Measurements from ENCODE around the gene CCZ1B. TPM values are rescaled to one million over a fixed set of nuclear protein-coding genes. Genes with fewer than 3 reads are reported as not detected.
"Not testable (repeated sequence)": the region's sequence is repeated elsewhere in the genome, so short reads cannot be mapped to it uniquely, and the experiment has no call there.

The CCZ1B gene
- total and polyA plus RNA-seq, 3 experiments from 2014 or later, result 34.4 to 60.5 (median 52.2) TPM

DNA sequence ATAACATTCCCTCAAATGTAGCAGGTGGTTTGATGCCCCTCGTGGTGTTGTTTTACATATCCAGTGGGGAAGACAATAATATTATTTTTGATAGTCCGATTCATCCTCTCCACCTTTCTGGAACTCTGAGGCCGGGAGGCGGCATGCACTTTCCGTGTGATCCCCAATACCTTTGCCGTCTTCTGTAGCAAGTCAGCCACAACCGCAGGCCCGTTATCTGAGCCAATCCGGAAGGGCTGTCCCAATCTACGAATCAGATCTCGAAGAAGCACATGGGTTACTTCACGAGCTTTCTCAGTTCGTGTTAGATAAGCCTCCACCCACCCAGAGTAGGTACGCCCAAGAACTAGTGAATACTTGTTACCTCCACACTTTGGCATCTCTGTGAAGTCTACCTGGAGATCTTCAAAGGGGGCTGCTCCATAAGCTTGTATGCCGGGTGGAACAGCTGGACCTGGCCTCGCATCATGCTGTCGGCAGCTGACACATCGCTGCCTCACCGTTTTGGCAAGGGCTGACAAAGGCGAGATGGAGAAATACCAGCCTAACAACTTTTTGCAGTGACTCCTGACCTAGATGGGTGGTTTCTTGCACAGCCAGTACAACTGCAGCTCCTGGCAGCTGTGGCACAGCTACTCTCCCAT lies 16.3 kb upstream of the CCZ1B start:
- H3K4me3 ChIP-seq (ENCODE audit: low read length); CTCF ChIA-PET; H3K9me3 Mint-ChIP-seq; H3K27ac ChIP-seq (ENCODE audit: low read depth, low read length); H3K4me1 ChIP-seq (ENCODE audit: insufficient read depth, low read length); H3K36me3 ChIP-seq (ENCODE audit: insufficient read depth, low read length); H3K4me1 Mint-ChIP-seq; H3K9me3 ChIP-seq (ENCODE audit: low read length); DNase-seq; POLR2A ChIA-PET; H3K4me3 Mint-ChIP-seq; H3K36me3 Mint-ChIP-seq; H3K27me3 ChIP-seq (ENCODE audit: insufficient read depth, low read length, poor library complexity, severe bottlenecking); H3K27ac Mint-ChIP-seq: not testable (repeated sequence)
- peaks cover 17 to 70% of the 10 kb centered on the region in 2 donors for H3K27me3 Mint-ChIP-seq

DNA sequence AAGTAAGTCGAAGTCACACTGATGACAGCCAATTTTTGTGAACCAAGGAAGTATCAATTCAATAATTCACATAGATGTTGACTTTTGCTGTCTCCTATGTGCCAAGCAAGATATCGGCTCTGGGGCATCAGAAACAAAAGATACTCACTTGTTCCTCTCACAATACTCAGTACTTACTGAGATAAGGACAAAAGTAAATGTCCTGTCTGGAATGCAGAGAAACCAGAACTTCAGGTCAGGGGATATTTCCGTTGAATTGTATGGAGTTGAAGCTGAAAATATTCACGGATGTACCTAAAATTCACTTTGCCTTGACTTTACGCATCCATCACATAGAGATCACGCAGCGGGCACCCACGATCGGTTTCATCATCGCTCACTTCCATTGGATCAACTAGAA lies 11.0 kb upstream of the CCZ1B start:
- H3K4me1 ChIP-seq (ENCODE audit: insufficient read depth, low read length); CTCF ChIA-PET; H3K4me3 ChIP-seq (ENCODE audit: low read length); H3K27me3 ChIP-seq (ENCODE audit: insufficient read depth, low read length, poor library complexity, severe bottlenecking); POLR2A ChIA-PET; H3K9me3 ChIP-seq (ENCODE audit: low read length); H3K27ac ChIP-seq (ENCODE audit: low read depth, low read length); H3K36me3 ChIP-seq (ENCODE audit: insufficient read depth, low read length); DNase-seq; H3K36me3 Mint-ChIP-seq; H3K4me1 Mint-ChIP-seq; H3K4me3 Mint-ChIP-seq; H3K9me3 Mint-ChIP-seq: not testable (repeated sequence)
- Mint-ChIP-seq H3K27me3 (peaks cover 17 to 63% of the 10 kb centered on the region in 2 donors), H3K27ac (peak overlapping the region in 1 of 8 donors; percentile 10)

DNA sequence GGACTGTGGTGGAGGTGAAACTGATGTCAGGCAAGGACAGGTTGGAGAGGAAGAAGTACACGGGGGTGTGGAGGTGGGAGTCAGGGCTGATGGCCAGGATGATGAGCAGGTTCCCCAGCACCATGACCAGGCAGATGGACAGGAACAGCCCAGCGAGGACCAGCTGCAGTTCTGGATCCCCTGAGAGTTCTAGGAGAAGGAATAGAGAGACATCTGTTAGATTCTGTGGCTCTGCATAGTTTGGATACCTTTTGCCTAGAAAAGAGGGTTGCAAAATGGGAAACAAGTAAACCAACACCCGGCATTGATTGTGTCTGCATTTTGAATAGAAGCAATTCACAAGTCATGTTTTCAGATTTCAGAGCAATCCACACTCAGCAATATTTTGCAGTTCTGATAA lies 9.4 kb upstream of the CCZ1B start:
- H3K9me3 ChIP-seq (ENCODE audit: low read length); H3K27ac ChIP-seq (ENCODE audit: low read depth, low read length); H3K4me1 Mint-ChIP-seq; H3K4me1 ChIP-seq (ENCODE audit: insufficient read depth, low read length); H3K36me3 ChIP-seq (ENCODE audit: insufficient read depth, low read length); H3K27me3 ChIP-seq (ENCODE audit: insufficient read depth, low read length, poor library complexity, severe bottlenecking); CTCF ChIA-PET; H3K36me3 Mint-ChIP-seq; DNase-seq; POLR2A ChIA-PET; H3K27ac Mint-ChIP-seq; H3K4me3 Mint-ChIP-seq; H3K4me3 ChIP-seq (ENCODE audit: low read length); H3K9me3 Mint-ChIP-seq: not testable (repeated sequence)
- H3K27me3 Mint-ChIP-seq, result peaks cover 21 to 55% of the 10 kb centered on the region in 2 donors

DNA sequence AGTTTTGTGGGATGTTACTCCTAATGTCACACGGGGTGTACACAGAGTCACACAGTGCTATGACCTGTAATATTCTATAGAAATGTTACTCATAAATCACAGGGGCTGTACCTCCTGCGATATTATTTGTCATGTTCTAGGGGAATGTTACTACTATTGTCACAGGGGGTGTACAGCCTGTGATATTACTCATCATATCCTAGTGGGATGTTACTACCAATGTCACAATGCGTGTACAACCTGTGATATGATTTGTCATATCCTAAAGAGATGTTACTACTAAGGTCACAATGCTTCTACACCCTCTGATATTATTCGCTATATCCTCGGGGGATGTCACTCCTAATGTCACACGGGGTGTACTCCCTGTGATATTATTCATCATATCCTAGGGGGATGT lies 7.6 kb upstream of the CCZ1B start:
- ChIA-PET CTCF (no interaction called here), POLR2A (no interaction called here)
- H3K36me3 ChIP-seq (ENCODE audit: insufficient read depth, low read length), result no peaks in the 10 kb centered on the region
- no peaks in the 10 kb centered on the region for H3K9me3 ChIP-seq (ENCODE audit: low read length)
- peaks cover 15 to 51% of the 10 kb centered on the region in 2 donors for H3K27me3 Mint-ChIP-seq
- H3K4me1 ChIP-seq (ENCODE audit: insufficient read depth, low read length), result no peaks in the 10 kb centered on the region
- no peaks in the 10 kb centered on the region for H3K4me1 Mint-ChIP-seq
- no peak overlapping the region for H3K4me3 Mint-ChIP-seq
- H3K36me3 Mint-ChIP-seq, result no peaks in the 10 kb centered on the region
- no peak for DNase-seq
- no peak overlapping the region for H3K27ac ChIP-seq (ENCODE audit: low read depth, low read length)
- no peaks in the 10 kb centered on the region for H3K27me3 ChIP-seq (ENCODE audit: insufficient read depth, low read length, poor library complexity, severe bottlenecking)
- no peak overlapping the region for H3K4me3 ChIP-seq (ENCODE audit: low read length)
- H3K27ac Mint-ChIP-seq, result no peak overlapping the region
- H3K9me3 Mint-ChIP-seq, result no peaks in the 10 kb centered on the region

DNA sequence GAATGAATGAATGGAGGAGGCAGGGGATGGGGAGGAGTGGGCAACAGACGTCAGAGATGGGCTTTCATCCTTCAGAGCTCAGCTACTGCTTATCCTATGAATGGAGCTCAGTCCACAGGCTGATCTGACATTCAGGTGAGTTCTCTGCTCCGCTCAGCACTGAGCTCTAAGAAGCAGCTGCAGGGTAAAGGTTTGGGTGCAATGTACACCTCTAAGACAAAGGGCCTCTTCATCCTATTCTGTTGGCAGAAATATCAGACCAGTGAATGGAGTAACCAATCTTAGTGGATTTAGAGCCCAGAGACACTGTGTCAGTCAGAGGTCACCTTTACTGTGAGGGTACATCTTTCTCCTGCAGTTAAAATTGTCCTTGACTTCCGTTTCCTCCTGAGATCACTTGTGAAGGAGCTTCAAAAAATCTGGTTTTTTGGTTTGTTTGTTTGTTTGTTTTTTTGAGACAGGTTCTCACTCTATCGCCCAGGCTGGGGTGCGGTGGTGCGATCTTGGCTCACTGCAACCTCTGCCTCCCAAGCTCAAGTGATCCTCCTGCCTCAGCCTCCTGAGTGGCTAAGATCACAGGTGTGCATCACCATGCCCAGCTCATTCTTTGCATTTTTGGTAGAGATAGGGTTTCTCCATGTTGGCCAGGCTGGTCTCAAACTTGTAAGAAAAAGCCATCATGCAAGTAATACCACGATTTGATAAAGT lies 5.1 kb upstream of the CCZ1B start:
- no peaks in the 10 kb centered on the region for H3K9me3 ChIP-seq (ENCODE audit: low read length)
- H3K27ac ChIP-seq (ENCODE audit: low read depth, low read length), result no peak overlapping the region
- H3K36me3 ChIP-seq (ENCODE audit: insufficient read depth, low read length), result no peaks in the 10 kb centered on the region
- peaks cover 0 to 1% (median 0%) of the 10 kb centered on the region in 3 donors for H3K36me3 Mint-ChIP-seq
- ChIA-PET CTCF (interaction anchor here (1.7 kb wide), 1 partner anchor 315 kb away, joined by 5 read pairs; no protein-coding TSS in a partner anchor), POLR2A (no interaction called here)
- no peak overlapping the region for H3K27ac Mint-ChIP-seq
- peaks cover 1 to 2% (median 2%) of the 10 kb centered on the region in 3 donors for H3K4me1 Mint-ChIP-seq
- H3K4me1 ChIP-seq (ENCODE audit: insufficient read depth, low read length), result no peaks in the 10 kb centered on the region
- H3K4me3 ChIP-seq (ENCODE audit: low read length), result no peak overlapping the region
- peaks cover 0 to 2% (median 0%) of the 10 kb centered on the region in 5 donors for H3K9me3 Mint-ChIP-seq
- H3K4me3 Mint-ChIP-seq, result no peak overlapping the region
- DNase-seq, result no peak
- H3K27me3 ChIP-seq (ENCODE audit: insufficient read depth, low read length, poor library complexity, severe bottlenecking), result no peaks in the 10 kb centered on the region
- H3K27me3 Mint-ChIP-seq, result peaks cover 13 to 42% of the 10 kb centered on the region in 2 donors

DNA sequence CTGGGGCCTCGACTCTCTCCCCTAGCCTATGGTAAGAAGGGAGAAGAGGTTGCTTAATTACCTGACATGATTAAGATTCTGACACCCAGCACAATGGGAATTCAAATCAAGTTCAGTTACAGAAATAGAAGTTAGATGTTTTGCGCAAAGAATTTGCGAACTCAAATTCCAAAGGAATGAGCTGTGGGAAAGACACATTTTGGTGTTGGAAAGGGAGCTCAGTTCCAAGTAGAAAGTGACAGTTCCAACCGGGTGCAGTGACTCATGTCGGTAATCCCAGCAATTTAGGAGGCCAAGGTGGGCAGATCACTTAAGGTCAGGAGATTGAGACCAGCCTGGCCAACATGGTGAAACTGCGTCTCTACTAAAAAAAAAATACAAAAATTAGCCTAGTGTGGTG lies 4.0 kb upstream of the CCZ1B start:
- peak overlapping the region in 1 of 7 donors; percentile 32 for H3K4me3 Mint-ChIP-seq
- H3K4me1 ChIP-seq (ENCODE audit: insufficient read depth, low read length); H3K36me3 Mint-ChIP-seq; H3K9me3 ChIP-seq (ENCODE audit: low read length); H3K4me1 Mint-ChIP-seq; H3K27me3 ChIP-seq (ENCODE audit: insufficient read depth, low read length, poor library complexity, severe bottlenecking); H3K4me3 ChIP-seq (ENCODE audit: low read length); H3K27ac ChIP-seq (ENCODE audit: low read depth, low read length); H3K9me3 Mint-ChIP-seq; H3K36me3 ChIP-seq (ENCODE audit: insufficient read depth, low read length); H3K27ac Mint-ChIP-seq; DNase-seq; CTCF ChIA-PET: not testable (repeated sequence)
- POLR2A ChIA-PET, result interaction anchor here (0.7 kb wide), 1 partner anchor 241 kb away, joined by 4 read pairs; no protein-coding TSS in a partner anchor
- H3K27me3 Mint-ChIP-seq, result peaks cover 12 to 32% of the 10 kb centered on the region in 2 donors

DNA sequence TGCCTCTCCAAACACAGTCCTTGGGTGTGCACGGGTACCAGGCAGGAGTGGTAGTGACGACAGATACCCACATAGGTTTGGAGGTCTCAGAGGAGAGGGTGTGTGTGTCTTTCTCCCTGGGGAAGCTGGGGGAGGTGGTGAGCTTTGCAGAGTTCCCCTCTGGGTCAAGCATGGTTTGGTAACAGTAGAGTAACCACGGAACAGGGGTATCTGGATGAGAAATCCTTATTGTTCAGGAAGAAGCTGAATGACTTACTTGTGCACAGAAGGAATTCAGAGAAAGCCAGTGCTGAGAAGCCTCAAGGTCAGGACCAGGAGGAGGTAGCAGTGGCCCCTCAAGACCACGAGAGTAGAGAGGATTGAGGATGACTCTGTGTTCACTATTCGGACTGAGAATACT lies 3.5 kb upstream of the CCZ1B start:
- H3K9me3 ChIP-seq (ENCODE audit: low read length); H3K27me3 ChIP-seq (ENCODE audit: insufficient read depth, low read length, poor library complexity, severe bottlenecking); CTCF ChIA-PET; H3K4me1 ChIP-seq (ENCODE audit: insufficient read depth, low read length); H3K27ac ChIP-seq (ENCODE audit: low read depth, low read length); H3K27ac Mint-ChIP-seq; DNase-seq; H3K9me3 Mint-ChIP-seq; H3K4me1 Mint-ChIP-seq; H3K36me3 ChIP-seq (ENCODE audit: insufficient read depth, low read length); H3K4me3 ChIP-seq (ENCODE audit: low read length); H3K36me3 Mint-ChIP-seq: not testable (repeated sequence)
- Mint-ChIP-seq H3K4me3 (peak overlapping the region in 1 of 7 donors; percentile 32), H3K27me3 (peaks cover 10 to 27% of the 10 kb centered on the region in 2 donors)
- POLR2A ChIA-PET, result interaction anchor here (0.7 kb wide), 1 partner anchor 241 kb away, joined by 4 read pairs; no protein-coding TSS in a partner anchor

DNA sequence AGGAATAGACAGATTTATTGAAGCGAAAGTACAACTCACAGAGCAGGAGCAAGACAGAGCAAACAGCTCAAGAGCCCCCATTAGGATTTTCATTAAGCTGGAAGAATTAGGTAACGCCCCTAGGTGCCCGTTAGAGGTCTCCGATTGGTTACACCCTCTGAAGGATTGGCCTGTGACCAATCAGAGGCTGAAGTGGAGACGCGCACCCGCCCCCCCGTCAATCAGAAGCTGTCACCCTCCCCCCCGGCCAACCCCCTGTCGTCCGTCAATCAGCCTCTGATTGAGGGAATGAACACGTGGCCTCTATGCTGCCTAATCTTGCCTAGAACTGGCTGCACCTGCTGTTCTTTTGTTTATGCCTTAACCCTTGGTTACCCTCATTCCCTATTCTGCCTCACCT lies 1.1 kb upstream of the CCZ1B start:
- Mint-ChIP-seq H3K4me3 (peak overlapping the region; percentile 50 to 81 (median 70)), H3K27ac (peak overlapping the region in 1 of 8 donors; percentile 38), H3K27me3 (peaks cover 7 to 19% of the 10 kb centered on the region in 2 donors), H3K4me1 (peaks cover 7 to 14% (median 13%) of the 10 kb centered on the region in 3 donors)
- H3K4me1 ChIP-seq (ENCODE audit: insufficient read depth, low read length); H3K27ac ChIP-seq (ENCODE audit: low read depth, low read length); H3K9me3 ChIP-seq (ENCODE audit: low read length); H3K27me3 ChIP-seq (ENCODE audit: insufficient read depth, low read length, poor library complexity, severe bottlenecking); H3K4me3 ChIP-seq (ENCODE audit: low read length); H3K36me3 ChIP-seq (ENCODE audit: insufficient read depth, low read length); H3K9me3 Mint-ChIP-seq; DNase-seq; CTCF ChIA-PET; H3K36me3 Mint-ChIP-seq: not testable (repeated sequence)
- POLR2A ChIA-PET, result interaction anchor here (0.6 kb wide), 1 partner anchor 67 kb away, joined by 3 read pairs; no protein-coding TSS in a partner anchor

Data from CD8-positive, alpha-beta memory T cell (primary cell).